Activated T-helper 17 cell treated with anti-CD3 and anti-CD28 coated beads, Interleukin-2, amount 50 U/mL, for 72 hours (primary cell): ENCODE measurements around the gene VILL. TPM values are rescaled to one million over a fixed set of nuclear protein-coding genes. Genes with fewer than 3 reads are reported as not detected.
A peak's percentile ranks its signal among the peaks of the same experiment; 100 is the strongest.
"Not testable (repeated sequence)": the region's sequence is repeated elsewhere in the genome, so short reads cannot be mapped to it uniquely, and the experiment has no call there.

Source experiments
- ATAC-seq: fragments of 150-1000 bp; cut with Tn5 transposase; replicated peaks from 2 replicates; pipeline ENCODE4 v1.10.0; 2021; ENCODE audit warnings: mild to moderate bottlenecking, moderate library complexity
- H3K27ac Mint-ChIP-seq: one replicate; pipeline ENCODE4 v1.8.0; 2022; ENCODE audit warnings: mixed read lengths
- H3K27me3 Mint-ChIP-seq: one replicate; pipeline ENCODE4 v1.8.0; 2022; ENCODE audit warnings: mixed read lengths
- H3K36me3 Mint-ChIP-seq: one replicate; pipeline ENCODE4 v1.8.0; 2022; ENCODE audit warnings: low read depth, mild to moderate bottlenecking, mixed read lengths
- H3K4me1 Mint-ChIP-seq: one replicate; pipeline ENCODE4 v1.8.0; 2022; ENCODE audit warnings: mixed read lengths
- H3K4me3 Mint-ChIP-seq: one replicate; pipeline ENCODE4 v1.8.0; 2022; ENCODE audit warnings: mild to moderate bottlenecking, mixed read lengths
- H3K9me3 Mint-ChIP-seq: one replicate; pipeline ENCODE4 v1.8.0; 2022; ENCODE audit warnings: mixed read lengths
- total RNA-seq, 2 donors: library from RNA; stranded (reverse); gene quantifications; one replicate each; pipeline ENCODE4 v1.2.3, GENCODE V29; 2022

VILL gene
- total RNA-seq, 2 donors from 2014 or later, result 12.7 to 13.4 TPM

DNA sequence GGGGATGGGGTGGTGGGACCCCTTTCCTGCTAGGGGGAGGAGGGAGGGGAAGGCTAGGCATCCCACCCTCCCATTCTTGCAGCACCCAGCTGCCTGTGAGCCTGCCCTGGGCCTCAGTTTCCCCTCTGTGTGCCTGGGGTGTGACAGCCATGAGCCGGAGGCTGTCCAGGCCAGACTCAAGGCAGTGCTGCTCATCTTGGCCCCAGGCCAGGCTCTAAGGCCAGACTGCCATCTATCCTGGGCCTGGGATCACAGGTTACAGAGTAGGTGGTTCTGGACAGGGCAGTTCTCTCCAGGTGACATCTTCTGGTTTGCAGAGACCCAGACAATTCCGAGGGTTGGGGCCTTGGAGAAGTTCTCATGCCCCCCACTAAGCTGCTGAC, 3.3 kb upstream of the VILL start:
- Mint-ChIP-seq H3K4me1 (no peaks in the 10 kb centered on the region), H3K27me3 (no peaks in the 10 kb centered on the region), H3K36me3 (no peaks in the 10 kb centered on the region), H3K4me3 (no peak overlapping the region), H3K27ac (no peak overlapping the region), H3K9me3 (no peaks in the 10 kb centered on the region)
- no peak for ATAC-seq

- Mint-ChIP-seq H3K9me3 (no peaks in the 10 kb centered on the region), H3K4me3 (no peak overlapping the region), H3K4me1 (no peaks in the 10 kb centered on the region), H3K27ac (no peak overlapping the region), H3K36me3 (no peaks in the 10 kb centered on the region), H3K27me3 (no peaks in the 10 kb centered on the region)
- ATAC-seq, result no peak
Measured at GRCh38 chr3:37987751-37988179, 2.8 kb upstream of the VILL start.

DNA sequence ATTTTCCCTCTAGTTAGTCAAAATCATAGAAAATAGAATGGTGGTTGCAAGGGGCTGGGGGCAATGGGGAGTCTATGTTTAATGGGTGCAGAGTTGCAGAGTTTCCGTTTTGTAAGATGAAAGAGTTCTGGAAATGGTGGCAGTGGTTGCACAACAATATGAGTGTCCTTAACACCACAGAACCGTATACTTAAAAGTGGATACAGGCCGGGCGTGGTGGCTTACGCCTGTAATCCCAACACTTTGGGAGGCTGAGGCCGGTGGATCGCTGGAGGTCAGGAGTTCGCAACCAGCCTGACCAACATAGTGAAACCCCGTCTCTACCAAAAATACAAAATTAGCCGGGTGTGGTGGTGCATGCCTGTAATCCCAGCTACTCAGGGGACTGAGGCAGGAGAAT, 2.2 kb upstream of the VILL start:
- not testable (repeated sequence) for ATAC-seq, H3K36me3 Mint-ChIP-seq, H3K27me3 Mint-ChIP-seq, H3K4me1 Mint-ChIP-seq, H3K4me3 Mint-ChIP-seq, H3K9me3 Mint-ChIP-seq, H3K27ac Mint-ChIP-seq

- Mint-ChIP-seq H3K27ac (peak overlapping the region; percentile 31), H3K4me1 (no peaks in the 10 kb centered on the region), H3K36me3 (no peaks in the 10 kb centered on the region), H3K27me3 (no peaks in the 10 kb centered on the region), H3K9me3 (no peaks in the 10 kb centered on the region), H3K4me3 (no peak overlapping the region)
- no peak for ATAC-seq
Measured at GRCh38 chr3:37988931-37989525, 1.6 kb upstream of the VILL start.

- Mint-ChIP-seq H3K27me3 (no peaks in the 10 kb centered on the region), H3K9me3 (no peaks in the 10 kb centered on the region), H3K36me3 (no peaks in the 10 kb centered on the region), H3K4me3 (no peak overlapping the region), H3K4me1 (peaks cover 2% of the 10 kb centered on the region), H3K27ac (peak overlapping the region; percentile 31)
- no peak for ATAC-seq
Measured at GRCh38 chr3:37989821-37990480, 635 bp upstream of the VILL start.

GRCh38 chr3:37991109-37991508, 523 bp downstream of the VILL start:
- Mint-ChIP-seq H3K27me3 (no peaks in the 10 kb centered on the region), H3K36me3 (peaks cover 7% of the 10 kb centered on the region), H3K9me3 (no peaks in the 10 kb centered on the region), H3K27ac (peak overlapping the region; percentile 93), H3K4me1 (peaks cover 11% of the 10 kb centered on the region), H3K4me3 (no peak overlapping the region)
- no peak for ATAC-seq

DNA sequence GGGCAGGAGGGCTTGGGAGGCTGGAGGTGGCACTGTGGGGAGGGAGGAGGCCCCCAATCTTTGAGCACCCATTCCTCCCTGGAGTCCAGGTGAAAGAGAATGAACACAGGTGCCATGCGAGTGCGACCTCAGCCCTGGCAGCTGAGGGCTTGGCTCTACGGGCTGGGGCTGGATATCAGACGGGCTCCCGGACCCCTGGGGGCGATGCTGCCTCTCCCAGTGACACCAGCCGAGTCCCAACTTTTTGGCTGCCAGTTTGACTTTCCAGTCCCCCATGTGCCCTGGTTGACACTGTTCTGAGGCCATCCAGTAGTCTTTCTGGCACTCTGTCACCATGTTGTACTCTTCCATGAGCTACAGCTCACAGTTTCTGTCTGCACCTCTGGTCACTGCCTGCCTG, 1.2 kb downstream of the VILL start:
- ATAC-seq, result no peak
- H3K36me3 Mint-ChIP-seq, result peaks cover 14% of the 10 kb centered on the region
- no peak overlapping the region for H3K4me3 Mint-ChIP-seq
- no peaks in the 10 kb centered on the region for H3K27me3 Mint-ChIP-seq
- H3K9me3 Mint-ChIP-seq, result no peaks in the 10 kb centered on the region
- peak overlapping the region; percentile 93 for H3K27ac Mint-ChIP-seq
- H3K4me1 Mint-ChIP-seq, result peaks cover 17% of the 10 kb centered on the region

- no peaks in the 10 kb centered on the region for H3K9me3 Mint-ChIP-seq
- no peak for ATAC-seq
- H3K36me3 Mint-ChIP-seq, result peaks cover 17% of the 10 kb centered on the region
- H3K27me3 Mint-ChIP-seq, result no peaks in the 10 kb centered on the region
- H3K4me1 Mint-ChIP-seq, result peaks cover 20% of the 10 kb centered on the region
- H3K4me3 Mint-ChIP-seq, result peak overlapping the region; percentile 91
- H3K27ac Mint-ChIP-seq, result peak overlapping the region; percentile 93
Measured at GRCh38 chr3:37992271-37993066, 1.9 kb downstream of the VILL start.

- peak overlapping the region; percentile 91 for H3K4me3 Mint-ChIP-seq
- H3K36me3 Mint-ChIP-seq, result peaks cover 18% of the 10 kb centered on the region
- H3K9me3 Mint-ChIP-seq, result no peaks in the 10 kb centered on the region
- peaks cover 20% of the 10 kb centered on the region for H3K4me1 Mint-ChIP-seq
- H3K27me3 Mint-ChIP-seq, result no peaks in the 10 kb centered on the region
- ATAC-seq, result no peak
- H3K27ac Mint-ChIP-seq, result peak overlapping the region; percentile 93
Measured at GRCh38 chr3:37993067-37993455, 2.5 kb downstream of the VILL start.

DNA sequence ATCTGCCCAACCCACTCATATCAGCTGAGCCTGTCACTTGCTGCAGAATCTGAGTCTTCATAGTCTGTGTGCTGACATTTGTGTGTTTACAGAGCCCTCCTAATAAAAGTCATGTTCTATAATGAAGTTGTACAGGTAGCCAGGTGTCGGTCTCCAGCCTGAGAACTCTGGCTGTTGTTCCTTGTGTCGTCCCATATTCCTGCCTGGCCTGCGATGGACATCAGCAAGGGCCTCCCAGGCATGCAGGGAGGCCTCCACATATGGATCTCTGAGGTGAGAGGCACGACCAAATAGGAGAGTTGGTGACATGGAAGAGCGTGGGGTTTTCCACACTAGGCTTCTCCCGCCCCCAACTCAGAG, 2.9 kb downstream of the VILL start:
- Mint-ChIP-seq H3K27ac (peak overlapping the region; percentile 93), H3K9me3 (no peaks in the 10 kb centered on the region), H3K27me3 (no peaks in the 10 kb centered on the region), H3K4me1 (peaks cover 20% of the 10 kb centered on the region), H3K36me3 (peaks cover 22% of the 10 kb centered on the region), H3K4me3 (peak overlapping the region; percentile 91)
- ATAC-seq, result no peak

DNA sequence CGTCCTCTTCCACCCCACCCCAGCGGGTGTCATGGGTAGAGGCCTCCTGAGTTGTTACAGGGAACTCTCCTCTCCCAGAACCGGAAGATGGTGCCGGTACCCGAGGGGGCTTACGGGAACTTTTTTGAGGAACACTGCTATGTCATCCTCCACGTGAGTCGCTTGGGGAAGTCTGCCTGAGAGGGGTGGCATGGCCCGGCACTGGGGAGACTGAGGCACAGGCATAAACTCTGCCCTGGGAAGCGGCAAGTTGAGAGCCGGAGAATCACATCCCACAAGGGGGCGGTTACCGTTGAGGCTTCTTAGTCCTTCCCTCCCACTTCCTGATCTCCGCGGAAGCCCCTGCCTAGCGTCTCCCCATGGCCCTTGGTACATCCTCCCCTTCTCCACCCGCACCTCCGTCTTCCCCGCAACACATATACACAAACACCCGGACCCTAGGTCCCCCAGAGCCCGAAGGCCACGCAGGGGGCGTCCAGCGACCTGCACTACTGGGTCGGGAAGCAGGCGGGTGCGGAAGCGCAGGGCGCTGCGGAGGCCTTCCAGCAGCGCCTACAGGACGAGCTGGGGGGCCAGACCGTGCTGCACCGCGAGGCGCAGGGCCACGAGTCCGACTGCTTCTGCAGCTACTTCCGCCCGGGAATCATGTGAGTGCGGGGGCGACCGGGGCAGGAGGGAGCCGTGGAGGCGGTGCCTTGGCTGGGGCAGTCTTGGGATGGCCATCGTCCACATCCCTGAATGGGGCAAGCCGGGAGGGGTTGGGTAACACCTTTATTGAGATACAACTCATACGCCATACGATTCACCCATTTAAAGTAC, 3.4 kb downstream of the VILL start:
- peaks cover 24% of the 10 kb centered on the region for H3K36me3 Mint-ChIP-seq
- H3K9me3 Mint-ChIP-seq, result no peaks in the 10 kb centered on the region
- peak overlapping the region; percentile 91 for H3K4me3 Mint-ChIP-seq
- H3K27ac Mint-ChIP-seq, result peak overlapping the region; percentile 93
- peaks cover 20% of the 10 kb centered on the region for H3K4me1 Mint-ChIP-seq
- peak; percentile 71 for ATAC-seq
- no peaks in the 10 kb centered on the region for H3K27me3 Mint-ChIP-seq

- Mint-ChIP-seq H3K4me3 (peak overlapping the region; percentile 91), H3K4me1 (peaks cover 24% of the 10 kb centered on the region)
Measured at GRCh38 chr3:37994639-37994972, 4.0 kb downstream of the VILL start.

GRCh38 chr3:37995652-37996641, 5.4 kb downstream of the VILL start:
- no peaks in the 10 kb centered on the region for H3K9me3 Mint-ChIP-seq
- no peak for ATAC-seq
- peaks cover 26% of the 10 kb centered on the region for H3K4me1 Mint-ChIP-seq

More at GRCh38 chr3:37994639-37994972, 4.0 kb downstream of the VILL start:
- ATAC-seq, result peak; percentile 22
- Mint-ChIP-seq H3K27ac (peak overlapping the region; percentile 93), H3K36me3 (peaks cover 28% of the 10 kb centered on the region), H3K27me3 (no peaks in the 10 kb centered on the region), H3K9me3 (no peaks in the 10 kb centered on the region)

More at GRCh38 chr3:37995652-37996641, 5.4 kb downstream of the VILL start:
- peak overlapping the region; percentile 88 for H3K27ac Mint-ChIP-seq
- H3K27me3 Mint-ChIP-seq, result no peaks in the 10 kb centered on the region
- H3K4me3 Mint-ChIP-seq, result peak overlapping the region; percentile 91
- H3K36me3 Mint-ChIP-seq, result peaks cover 37% of the 10 kb centered on the region
